ENCODE data around the gene ABTB1.

Gene ABTB1

GRCh38 chr3:127722091-127722784 is 49.5 kb downstream of the ABTB1 start:
- Histone ChIP-seq H2AFZ (ENCODE audit: low read length) (no peak overlapping the region), H3K9ac (ENCODE audit: low read length) (no peak overlapping the region), H3K27me3 (replicated peaks; ENCODE audit: insufficient read depth, low read length) (no peaks in the 10 kb centered on the region), H3K4me3 (ENCODE audit: low read length) (no peak overlapping the region), H3K36me3 (replicated peaks; ENCODE audit: insufficient read depth, low read length) (no peaks in the 10 kb centered on the region), H3K4me2 (ENCODE audit: low read depth, low read length) (no peak overlapping the region), H3F3A (ENCODE audit: insufficient read depth, low read length) (no peaks in the 10 kb centered on the region), H3K79me2 (ENCODE audit: low read length) (no peaks in the 10 kb centered on the region), H3K4me1 (ENCODE audit: low read length) (no peaks in the 10 kb centered on the region), H3K9me2 (replicated peaks; ENCODE audit: insufficient read depth, low read length) (no peaks in the 10 kb centered on the region), H4K20me1 (ENCODE audit: insufficient read depth, low read length) (no peaks in the 10 kb centered on the region), H3K9me3 (replicated peaks; ENCODE audit: insufficient read depth, low read length) (no peaks in the 10 kb centered on the region), H3K27ac (ENCODE audit: low read length) (no peak overlapping the region)
- no peak for DNase-seq
- no peak for TF ChIP-seq EZH2 (optimal IDR thresholded peaks at IDR 0.05; ENCODE audit: low read depth, low read length)
- no peak for TF ChIP-seq EZH2phosphoT487 (IDR thresholded peaks at IDR 0.05; ENCODE audit: low read length)
- TF ChIP-seq CTCF (IDR thresholded peaks at IDR 0.05; ENCODE audit: low read length) = no peak

DNA sequence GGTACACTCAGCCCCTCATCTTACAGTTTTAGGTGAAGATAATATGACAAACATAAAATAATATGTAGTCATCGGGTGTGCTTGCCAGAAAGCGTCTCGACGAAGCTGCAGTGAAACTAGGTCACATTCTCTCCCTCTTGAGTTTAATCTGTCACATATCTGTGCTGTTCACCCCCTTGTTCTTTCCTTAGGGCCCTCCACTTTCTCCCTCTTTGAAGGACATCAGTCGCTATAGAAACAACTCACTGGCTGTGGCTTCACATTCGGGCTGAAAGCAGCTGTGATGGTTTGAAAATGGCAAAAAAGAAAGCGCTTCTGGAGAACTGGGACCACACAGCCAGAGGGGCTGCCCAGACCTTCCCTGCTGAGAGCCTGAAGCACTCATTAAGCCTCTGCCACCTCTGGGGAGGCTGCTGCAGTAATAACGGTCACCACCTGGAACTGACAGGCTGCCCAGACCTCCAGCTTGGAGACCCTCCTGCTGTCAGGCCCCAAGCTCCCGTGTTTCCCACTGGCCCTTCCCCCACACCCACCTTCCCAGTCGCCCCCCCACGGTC is 50.3 kb downstream of the ABTB1 start:
- Histone ChIP-seq H3K4me3 (ENCODE audit: low read length) (no peak overlapping the region), H3K4me2 (ENCODE audit: low read depth, low read length) (no peak overlapping the region), H3K4me1 (ENCODE audit: low read length) (no peaks in the 10 kb centered on the region), H3K79me2 (ENCODE audit: low read length) (no peaks in the 10 kb centered on the region), H3K27me3 (replicated peaks; ENCODE audit: insufficient read depth, low read length) (no peaks in the 10 kb centered on the region), H3K27ac (ENCODE audit: low read length) (no peak overlapping the region), H3F3A (ENCODE audit: insufficient read depth, low read length) (no peaks in the 10 kb centered on the region), H3K36me3 (replicated peaks; ENCODE audit: insufficient read depth, low read length) (no peaks in the 10 kb centered on the region), H2AFZ (ENCODE audit: low read length) (no peak overlapping the region), H3K9ac (ENCODE audit: low read length) (no peak overlapping the region), H3K9me3 (replicated peaks; ENCODE audit: insufficient read depth, low read length) (no peaks in the 10 kb centered on the region), H3K9me2 (replicated peaks; ENCODE audit: insufficient read depth, low read length) (no peaks in the 10 kb centered on the region), H4K20me1 (ENCODE audit: insufficient read depth, low read length) (no peaks in the 10 kb centered on the region)
- no peak for DNase-seq
- TF ChIP-seq CTCF (IDR thresholded peaks at IDR 0.05; ENCODE audit: low read length) = no peak

- TF ChIP-seq EZH2 (optimal IDR thresholded peaks at IDR 0.05; ENCODE audit: low read depth, low read length) (no peak), EZH2phosphoT487 (IDR thresholded peaks at IDR 0.05; ENCODE audit: low read length) (no peak), CTCF (IDR thresholded peaks at IDR 0.05; ENCODE audit: low read length) (no peak)
- Histone ChIP-seq H3K79me2 (ENCODE audit: low read length) (0 out of 2 replicates have a peak, but pooled peaks cover 5% of the 10 kb centered on the region), H3K9me3 (replicated peaks; ENCODE audit: insufficient read depth, low read length) (no peaks in the 10 kb centered on the region), H3K9me2 (replicated peaks; ENCODE audit: insufficient read depth, low read length) (no peaks in the 10 kb centered on the region), H3K4me1 (ENCODE audit: low read length) (no peaks in the 10 kb centered on the region), H3K9ac (ENCODE audit: low read length) (no peak overlapping the region), H3K4me3 (ENCODE audit: low read length) (no peak overlapping the region), H3F3A (ENCODE audit: insufficient read depth, low read length) (no peaks in the 10 kb centered on the region), H3K4me2 (ENCODE audit: low read depth, low read length) (no peak overlapping the region), H3K36me3 (replicated peaks; ENCODE audit: insufficient read depth, low read length) (no peaks in the 10 kb centered on the region), H4K20me1 (ENCODE audit: insufficient read depth, low read length) (no peaks in the 10 kb centered on the region), H2AFZ (ENCODE audit: low read length) (no peak overlapping the region), H3K27me3 (replicated peaks; ENCODE audit: insufficient read depth, low read length) (no peaks in the 10 kb centered on the region), H3K27ac (ENCODE audit: low read length) (no peak overlapping the region)
- DNase-seq = no peak
Measured at GRCh38 chr3:127726894-127727293, 54.1 kb downstream of the ABTB1 start.
